Heart right ventricle (tissue), 16 donors: ENCODE results near the gene NSUN6. TPM values are rescaled to one million over a fixed set of nuclear protein-coding genes. Genes with fewer than 3 reads are reported as not detected.

Experiments used
- ATAC-seq, 8 donors: fragments of 200-7000 bp; cut with Tn5 transposase; one replicate each; pipeline ENCODE4 v1.9.1; 2020; ENCODE audit warnings: mild to moderate bottlenecking in 8 of 8, moderate library complexity in 8 of 8, moderate number of reproducible peaks in 1 of 8
- DNase-seq, 2 donors: peaks; one replicate each; pipeline ENCODE4 v3.0.0-alpha.2; 2020
- H3K27ac ChIP-seq, 10 donors: fragments of 200-600 bp; sonication (generic) in 2 of 10; one replicate each; pipeline versions ENCODE4 v1.5.0 to v1.8.0; 2020 to 2022; ENCODE audit warnings: mild to moderate bottlenecking in 3 of 10
- H3K27me3 ChIP-seq, 7 donors: fragments of 200-600 bp; one replicate each; pipeline ENCODE4 v1.8.0; 2021 to 2022; ENCODE audit warnings: mild to moderate bottlenecking in 2 of 7
- H3K36me3 ChIP-seq, 9 donors: fragments of 200-600 bp; sonication (generic) in 1 of 9; one replicate each; pipeline versions ENCODE4 v1.5.0 to v1.8.0; 2020 to 2022; ENCODE audit warnings: mild to moderate bottlenecking in 2 of 9
- H3K4me1 ChIP-seq, 9 donors: fragments of 200-600 bp; sonication (generic) in 1 of 9; one replicate each; pipeline versions ENCODE4 v1.5.0 to v1.8.0; 2020 to 2022; ENCODE audit warnings: mild to moderate bottlenecking in 4 of 9
- H3K4me3 ChIP-seq, 10 donors: fragments of 200-600 bp; sonication (generic) in 2 of 10; one replicate each; pipeline versions ENCODE4 v1.5.0 to v1.8.0; 2020 to 2022; ENCODE audit warnings: mild to moderate bottlenecking in 7 of 10, moderate library complexity in 2 of 10
- H3K9me3 ChIP-seq, 11 donors: fragments of 200-600 bp in 10 of 11; sonication (generic) in 2 of 11; one replicate each; pipeline versions ENCODE4 v1.5.0 to v1.8.0; 2013 to 2022; ENCODE audit warnings: mild to moderate bottlenecking in 2 of 11, control low read depth in 1 of 11, moderate library complexity in 1 of 11
- CTCF ChIP-seq, 9 donors: fragments of 200-600 bp; sonication (generic) in 2 of 9; IDR thresholded peaks; one replicate each; pipeline versions ENCODE4 v1.5.0 to v1.8.0; 2021 to 2022; ENCODE audit warnings: antibody characterized with exemption in 9 of 9, mild to moderate bottlenecking in 5 of 9, moderate library complexity in 1 of 9
- WGBS, 2 donors: extraction: QIAGEN DNeasy Blood & Tissue Kit; methylation state at CpG; one replicate each; pipeline ENCODE4 v1.1.7; 2013; ENCODE audit warnings: inconsistent platforms in 1 of 2; 5-methylcytosine and 5-hydroxymethylcytosine counted together
- intact Hi-C, 10 donors: fragments of 100-400 bp; cut with DNase I; formaldehyde crosslinking; loops; one replicate each; pipeline versions ENCODE4 v1.11.1 to v1.14.2; 2022
- polyA plus RNA-seq, 2 donors: library from polyadenylated mRNA; stranded (reverse); fragments of 200-250 nt; gene quantifications; one replicate each; pipeline ENCODE4 v1.2.3, GENCODE V29; 2013
- total RNA-seq, 10 donors: library from RNA; stranded (reverse); fragmentation: NEBNext Ultra II Directional in 3 of 10; extraction: Animal tissue kit (Norgen Biotek cat#: 25700) in 3 of 10; gene quantifications; one replicate each; pipeline versions ENCODE4 v1.2.1 to v1.2.4, GENCODE V29; 2021 to 2023
- donor health status: Arrhythmogenic right ventricular cardiomyopathy.
- donor health status: ischemic (EF 13 %, LVEDD 7.1; RV severe dilation, severe dysfunction).
- donor health status: healthy with polysubstance abuse.
- donor health status: DM: no; HTN: yes; CAD: no.
- donor health status: DM: no; HTN: no; CAD: no.
- donor health status: ischemic (EF 25% LVEDD 6.9; RV normal size, moderate dysfunction).
- donor health status: ischemic (EF 25% LVEDD 5.7; RV mildly dilated, moderate dysfunction).
- donor health status: healthy.
- donor health status: DM: yes; HTN: yes; CAD: no.
- donor health status: Ischemic cardiomyopathy.
- donor health status: ischemic (EF 35%, LVEDD 5.7; RV mildly dilated, moderate dysfunction).
- donor health status: nonischemic (EF 11% LVEDD 7.7; RV severe dilation, severe dysfunction).
- donor health status: DM: yes; HTN: yes; CAD: no.
- donor health status: PGD.
- donor health status: ischemic (EF 29% LVEDD 5.4; RV normal size, mild dysfunction).
- donor health status: nonischemic (EF 23%, LVEDD 6.1; RV moderate dilation, normal function).

Gene NSUN6
- total and polyA plus RNA-seq, 12 donors = 4.9 to 13.5 (median 8.7) TPM

GRCh38 chr10:18607503-18608378 lies 43.6 kb downstream of the NSUN6 start:
- Histone ChIP-seq H3K9me3 (no peaks in the 10 kb centered on the region), H3K27ac (peak overlapping the region in 1 of 10 donors; percentile 45), H3K27me3 (no peaks in the 10 kb centered on the region), H3K4me1 (peaks cover 0 to 24% (median 7%) of the 10 kb centered on the region in 9 donors), H3K4me3 (no peak overlapping the region), H3K36me3 (peaks cover 0 to 56% (median under 1%) of the 10 kb centered on the region in 9 donors)
- WGBS, 2 donors = 52 to 76% methylated on average over 1 of the region's 1 CpG
- ATAC-seq (peak in 2 of 8 donors; percentile 36 to 43), DNase-seq (peak in 1 of 2 donors; percentile 54)
- TF ChIP-seq CTCF (IDR thresholded peaks at IDR 0.05) = no peak
- intact Hi-C loops = no loop called here

- WGBS, 2 donors = 94 to 99% methylated on average over 4 of the region's 4 CpGs
- Histone ChIP-seq H3K36me3 (peaks cover 0 to 54% (median 4%) of the 10 kb centered on the region in 9 donors), H3K9me3 (no peaks in the 10 kb centered on the region), H3K4me1 (peaks cover 0 to 24% (median 7%) of the 10 kb centered on the region in 9 donors), H3K27ac (no peak overlapping the region), H3K4me3 (no peak overlapping the region), H3K27me3 (no peaks in the 10 kb centered on the region)
- DNase-seq (no peak), ATAC-seq (no peak)
- TF ChIP-seq CTCF (IDR thresholded peaks at IDR 0.05) = no peak
- intact Hi-C loops = no loop called here
These were observed 45.2 kb downstream of the NSUN6 start for GRCh38 chr10:18606051-18606695.

- WGBS, 2 donors = 85 to 91% methylated on average over 2 of the region's 2 CpGs
- H3K4me3 ChIP-seq = no peak overlapping the region
- DNase-seq (no peak), ATAC-seq (no peak)
- no peaks in the 10 kb centered on the region for H3K4me1 ChIP-seq
- H3K9me3 ChIP-seq = no peaks in the 10 kb centered on the region
- H3K27me3 ChIP-seq = no peaks in the 10 kb centered on the region
- H3K36me3 ChIP-seq = peaks cover 0 to 32% (median 4%) of the 10 kb centered on the region in 9 donors
- no peak overlapping the region for H3K27ac ChIP-seq
- no peak for TF ChIP-seq CTCF (IDR thresholded peaks at IDR 0.05)
- intact Hi-C loops = no loop called here
These were observed 50.1 kb downstream of the NSUN6 start for GRCh38 chr10:18601321-18601720.

- 96 to 99% methylated on average over 3 of the region's 3 CpGs for WGBS, 2 donors
These were observed 52.0 kb downstream of the NSUN6 start for GRCh38 chr10:18599392-18599791.

More at GRCh38 chr10:18599392-18599791, 52.0 kb downstream of the NSUN6 start:
- Histone ChIP-seq H3K4me3 (no peak overlapping the region), H3K9me3 (no peaks in the 10 kb centered on the region), H3K27ac (no peak overlapping the region), H3K36me3 (peaks cover 0 to 39% (median 4%) of the 10 kb centered on the region in 9 donors), H3K27me3 (no peaks in the 10 kb centered on the region), H3K4me1 (no peaks in the 10 kb centered on the region)
- ATAC-seq (no peak), DNase-seq (no peak)
- intact Hi-C loops = no loop called here
- TF ChIP-seq CTCF (IDR thresholded peaks at IDR 0.05) = no peak
